Endothelial cell of umbilical vein (primary cell): Measurements from ENCODE around the gene OR52A5. TPM values are rescaled to one million over a fixed set of nuclear protein-coding genes. Genes with fewer than 3 reads are reported as not detected.

Source experiments
- BruUV-seq: library from RNA; stranded (reverse); fragments of 400-500 nt; replicated peaks from 2 replicates; lab custom pipeline; 2021; lab: Mats Ljungman, UMichigan
- CTCF ChIA-PET: fragments of 300-600, 350-600 bp; sonication (Branson Sonifier 250); formaldehyde crosslinking; loops from one replicate; lab custom pipeline; 2021; ENCODE audit warnings: antibody characterized with exemption, inconsistent platforms; lab: Charles Lee
- POLR2A ChIA-PET: fragments of 300-600, 350-600 bp; sonication (Branson Sonifier 250); formaldehyde crosslinking; loops from one replicate; lab custom pipeline; 2021; ENCODE audit warnings: antibody characterized with exemption, inconsistent platforms; lab: Charles Lee
- DNase-seq: peaks from one replicate; pipeline ENCODE4 v3.0.0-alpha.2; 2011; ENCODE audit warnings: low read depth, low spot score
- FAIRE-seq: peaks from 2 replicates; lab custom pipeline; 2011; peaks lifted over from hg19 to GRCh38; lab: Jason Lieb, UNC
- H2AFZ ChIP-seq: 2 replicates; pipeline ENCODE4 v1.6.0; 2012; ENCODE audit warnings: low read depth, low read length, control low read depth, inconsistent platforms
- H3K27ac ChIP-seq: 2 replicates; pipeline ENCODE4 v1.5.1; 2011; ENCODE audit warnings: low read depth, mild to moderate bottlenecking, control low read depth, low read length, moderate library complexity; ENCODE audit not compliant: insufficient read depth
- H3K27me3 ChIP-seq, 2 experiments: 2 replicates each; pipeline versions ENCODE4 v1.6.0 to v1.6.1; 2011; ENCODE audit warnings: low read length in 2 of 2, mixed read lengths in 1 of 2; ENCODE audit not compliant: control insufficient read depth in 2 of 2, insufficient read depth in 2 of 2
- H3K36me3 ChIP-seq, 2 experiments: 2 replicates in 1 of 2; 3 replicates in 1 of 2; pipeline ENCODE4 v1.5.1; 2011; ENCODE audit warnings: low read length in 2 of 2, mild to moderate bottlenecking in 1 of 2, moderate library complexity in 1 of 2; ENCODE audit not compliant: control insufficient read depth in 2 of 2, insufficient read depth in 2 of 2; ENCODE audit errors: extremely low read depth in 1 of 2
- H3K4me1 ChIP-seq: 3 replicates; pipeline ENCODE4 v1.5.1; 2011; ENCODE audit warnings: mild to moderate bottlenecking, low read length; ENCODE audit not compliant: control insufficient read depth, insufficient read depth; ENCODE audit errors: extremely low read depth
- H3K4me2 ChIP-seq: 2 replicates; pipeline ENCODE4 v1.6.1; 2011; ENCODE audit warnings: low read length, control low read depth, mixed read lengths; ENCODE audit not compliant: insufficient read depth
- H3K4me3 ChIP-seq, 3 experiments: fragments of 200-600 bp in 1 of 3; sonication (generic), shearing (Covaris generic) in 1 of 3; replicated peaks in 1 of 3; 2 replicates each; pipeline ENCODE4 v1.5.1; 2011 to 2016; ENCODE audit warnings: control low read depth in 3 of 3, low read length in 3 of 3, mild to moderate bottlenecking in 2 of 3, inconsistent platforms in 1 of 3, low read depth in 1 of 3, moderate library complexity in 1 of 3; ENCODE audit not compliant: insufficient read depth in 1 of 3
- H3K79me2 ChIP-seq: 2 replicates; pipeline ENCODE4 v1.6.0; 2012; ENCODE audit warnings: low read length, inconsistent platforms; ENCODE audit not compliant: control insufficient read depth, insufficient read depth
- H3K9ac ChIP-seq: replicated peaks from 2 replicates; pipeline ENCODE3; 2011; ENCODE audit warnings: low read length, control low read depth; ENCODE audit not compliant: insufficient read depth; ENCODE audit errors: extremely low read depth
- H3K9me1 ChIP-seq: replicated peaks from 3 replicates; pipeline ENCODE4 v1.6.0; 2011; ENCODE audit warnings: mild to moderate bottlenecking, low read length; ENCODE audit not compliant: control insufficient read depth, insufficient read depth; ENCODE audit errors: extremely low read depth
- H3K9me3 ChIP-seq: replicated peaks from 2 replicates; pipeline ENCODE4 v1.5.1; 2012; ENCODE audit warnings: low read length, inconsistent platforms; ENCODE audit not compliant: control insufficient read depth, insufficient read depth
- H4K20me1 ChIP-seq: replicated peaks from 2 replicates; pipeline ENCODE3; 2011; ENCODE audit warnings: mild to moderate bottlenecking, low read length; ENCODE audit not compliant: control insufficient read depth, insufficient read depth; ENCODE audit errors: extremely low read depth
- EZH2 ChIP-seq: IDR thresholded peaks from 2 replicates; pipeline ENCODE4 v1.6.1; 2012; ENCODE audit warnings: borderline replicate concordance, low read depth, mild to moderate bottlenecking, moderate library complexity, low read length, inconsistent platforms; ENCODE audit not compliant: severe bottlenecking
- FOS ChIP-seq: IDR thresholded peaks from 2 replicates; pipeline ENCODE4 v1.6.1; 2011; ENCODE audit warnings: mild to moderate bottlenecking, low read length, moderate library complexity, borderline replicate concordance; ENCODE audit not compliant: insufficient read depth
- GATA2 ChIP-seq: IDR thresholded peaks from 2 replicates; pipeline ENCODE4 v1.7.0; 2011; ENCODE audit warnings: low read depth, mild to moderate bottlenecking, moderate library complexity, mixed read lengths, low read length; ENCODE audit not compliant: insufficient read length, insufficient read depth
- JUN ChIP-seq: IDR thresholded peaks from 2 replicates; pipeline ENCODE4 v1.6.1; 2011; ENCODE audit warnings: borderline replicate concordance, low read depth; ENCODE audit not compliant: insufficient read length, insufficient read depth
- MYC ChIP-seq: IDR thresholded peaks from one replicate; pipeline ENCODE4 v1.6.1; 2011; ENCODE audit warnings: mild to moderate bottlenecking, low read depth, low read length
- POLR2A ChIP-seq: IDR thresholded peaks from 2 replicates; pipeline ENCODE4 v1.6.1; 2012; ENCODE audit warnings: low read depth, mild to moderate bottlenecking, control low read depth, low read length
- dilution Hi-C: fragments of 300-500 bp; cut with MboI; formaldehyde crosslinking; loops from one replicate; pipeline ENCODE4 v1.15.0; 2019; ENCODE audit warnings: low sequenced_read_pairs; ENCODE audit not compliant: extremely low pct_ligation_motif_present
- intact Hi-C: fragments of 100-400 bp; cut with micrococcal nuclease; formaldehyde crosslinking; loops from one replicate; pipeline ENCODE4 v1.10.0; 2022
- polyA plus RNA-seq, 4 experiments: library from polyadenylated mRNA; depleted of rRNA in 3 of 4; stranded (reverse) in 3 of 4; unstranded in 1 of 4; fragments of >200 nt; gene quantifications; 2 replicates each; pipeline versions ENCODE4 v1.2.1 to v1.2.3, GENCODE V29; 2011 to 2012; ENCODE audit warnings: missing spikeins in 1 of 4
- total RNA-seq: library from RNA; stranded (reverse); gene quantifications from 2 replicates; pipeline ENCODE4 v1.2.3, GENCODE V29; 2021

OR52A5 gene
- total and polyA plus RNA-seq, 2 donors (not counting 3 experiments of a cell fraction or from before 2014, with no cell fraction given): not detected

- Histone ChIP-seq H3K9me1 (no peaks in the 10 kb centered on the region), H2AFZ (no peak overlapping the region), H3K9me3 (no peaks in the 10 kb centered on the region), H3K27ac (no peak overlapping the region), H4K20me1 (no peaks in the 10 kb centered on the region), H3K4me1 (no peaks in the 10 kb centered on the region), H3K36me3 (no peaks in the 10 kb centered on the region), H3K27me3 (peaks cover 0 to 2% of the 10 kb centered on the region in 2 experiments), H3K4me2 (no peak overlapping the region), H3K4me3 (no peak overlapping the region), H3K79me2 (no peaks in the 10 kb centered on the region), H3K9ac (no peak overlapping the region)
- no peak for DNase-seq
- POLR2A ChIA-PET: no interaction called here
- no peak for FAIRE-seq
- dilution Hi-C loops (no loop called here), intact Hi-C loops (no loop called here)
- TF ChIP-seq GATA2: no peak
- TF ChIP-seq JUN: no peak
- TF ChIP-seq FOS: no peak
- TF ChIP-seq POLR2A: no peak
- TF ChIP-seq MYC: no peak
- no peak for TF ChIP-seq EZH2
- no TSS peak for BruUV-seq
- CTCF ChIA-PET: no interaction called here
These were observed 56.8 kb downstream of the OR52A5 start for GRCh38 chr11:5081405-5081804.

Other genes starting within 250 kb of the OR52A5 start
- gene OR51A7, start 234.6 kb downstream of the OR52A5 start, total RNA-seq: not detected in 2 replicates
- not detected in 2 replicates for gene OR51A7, start 234.6 kb downstream of the OR52A5 start, polyA plus RNA-seq
- not detected in 2 replicates for gene OR51G2, start 219.0 kb downstream of the OR52A5 start, total RNA-seq
- gene OR51G2, start 219.0 kb downstream of the OR52A5 start, polyA plus RNA-seq: not detected in 2 replicates
- gene OR51G1, start 214.0 kb downstream of the OR52A5 start, total RNA-seq: not detected in 2 replicates
- gene OR51G1, start 214.0 kb downstream of the OR52A5 start, polyA plus RNA-seq: not detected in 2 replicates
- gene OR51A4, start 190.8 kb downstream of the OR52A5 start, total RNA-seq: not detected in 2 replicates
- not detected in 2 replicates for gene OR51A4, start 190.8 kb downstream of the OR52A5 start, polyA plus RNA-seq
- gene OR51A2, start 182.6 kb downstream of the OR52A5 start, total RNA-seq: not detected in 2 replicates
- not detected in 2 replicates for gene OR51A2, start 182.6 kb downstream of the OR52A5 start, polyA plus RNA-seq
- not detected in 2 replicates for gene OR51L1, start 143.5 kb downstream of the OR52A5 start, total RNA-seq
- not detected in 2 replicates for gene OR51L1, start 143.5 kb downstream of the OR52A5 start, polyA plus RNA-seq
- not detected in 2 replicates for gene OR52J3, start 91.8 kb downstream of the OR52A5 start, total RNA-seq
- gene OR52J3, start 91.8 kb downstream of the OR52A5 start, polyA plus RNA-seq: not detected in 2 replicates
- not detected in 2 replicates for gene OR52E2, start 78.7 kb downstream of the OR52A5 start, total RNA-seq
- not detected in 2 replicates for gene OR52E2, start 78.7 kb downstream of the OR52A5 start, polyA plus RNA-seq
- not detected in 2 replicates for gene OR52E1, start 68.8 kb downstream of the OR52A5 start, total RNA-seq
- gene OR52E1, start 68.8 kb downstream of the OR52A5 start, polyA plus RNA-seq: not detected in 2 replicates
- not detected in 2 replicates for gene OR52A1, start 16.4 kb upstream of the OR52A5 start, total RNA-seq
- gene OR52A1, start 16.4 kb upstream of the OR52A5 start, polyA plus RNA-seq: not detected in 2 replicates
- gene OR51V1, start 62.3 kb upstream of the OR52A5 start, total RNA-seq: not detected in 2 replicates
- not detected in 2 replicates for gene OR51V1, start 62.3 kb upstream of the OR52A5 start, polyA plus RNA-seq
- gene HBB, start 88.7 kb upstream of the OR52A5 start, total RNA-seq: not detected in 2 replicates
- gene HBB, start 88.7 kb upstream of the OR52A5 start, polyA plus RNA-seq: not detected in 2 replicates
- gene HBD, start 96.1 kb upstream of the OR52A5 start, total RNA-seq: not detected in 2 replicates
- gene HBD, start 96.1 kb upstream of the OR52A5 start, polyA plus RNA-seq: not detected in 2 replicates
- gene HBG1, start 111.5 kb upstream of the OR52A5 start, total RNA-seq: not detected in 2 replicates
- gene HBG1, start 111.5 kb upstream of the OR52A5 start, polyA plus RNA-seq: 0.72 TPM in 1 of 2 replicates, not detected in the other
- not detected in 2 replicates for gene HBG2, start 116.4 kb upstream of the OR52A5 start, total RNA-seq
- gene HBG2, start 116.4 kb upstream of the OR52A5 start, polyA plus RNA-seq: 1.2 TPM in 1 of 2 replicates, not detected in the other
- gene HBE1, start 131.6 kb upstream of the OR52A5 start, total RNA-seq: not detected in 2 replicates
- gene HBE1, start 131.6 kb upstream of the OR52A5 start, polyA plus RNA-seq: 0.32 and 0.37 TPM in 2 replicates
- gene OR51B4, start 163.6 kb upstream of the OR52A5 start, total RNA-seq: not detected in 2 replicates
- gene OR51B4, start 163.6 kb upstream of the OR52A5 start, polyA plus RNA-seq: 0.08 TPM in 1 of 2 replicates, not detected in the other
- not detected in 2 replicates for gene OR51B2, start 185.9 kb upstream of the OR52A5 start, total RNA-seq
- gene OR51B2, start 185.9 kb upstream of the OR52A5 start, polyA plus RNA-seq: not detected in 2 replicates
- gene OR51B5, start 205.2 kb upstream of the OR52A5 start, total RNA-seq: not detected in 2 replicates
- gene OR51B5, start 205.2 kb upstream of the OR52A5 start, polyA plus RNA-seq: 0.07 TPM in 1 of 2 replicates, not detected in the other
- not detected in 2 replicates for gene OR51B6, start 213.2 kb upstream of the OR52A5 start, total RNA-seq
- gene OR51B6, start 213.2 kb upstream of the OR52A5 start, polyA plus RNA-seq: not detected in 2 replicates
- not detected in 2 replicates for gene OR51M1, start 245.5 kb upstream of the OR52A5 start, total RNA-seq
- gene OR51M1, start 245.5 kb upstream of the OR52A5 start, polyA plus RNA-seq: not detected in 2 replicates